Measurements from ENCODE around the gene TRIM46. TPM values are rescaled to one million over a fixed set of nuclear protein-coding genes. Genes with fewer than 3 reads are reported as not detected.
A peak's percentile ranks its signal among the peaks of the same experiment; 100 is the strongest.

The TRIM46 gene
- total and polyA plus RNA-seq, 9 of the 15 experiments (the other 6 are each of a cell fraction or from before 2014, with no cell fraction given): 0.05 to 0.60 (median 0.16) TPM; not detected in 3

GRCh38 chr1:155218854-155219591, 45.4 kb downstream of the TRIM46 start (continued):
- no peak for TF ChIP-seq NUFIP1 (IDR thresholded peaks at IDR 0.05; ENCODE audit: partially characterized antibody)
- TF ChIP-seq ZNF23 (CRISPR knock-in tag; IDR thresholded peaks at IDR 0.05): no peak
- no peak for TF ChIP-seq ZNF717 (CRISPR knock-in tag; IDR thresholded peaks at IDR 0.05)
- no peak for TF ChIP-seq POLR2H (tag; IDR thresholded peaks at IDR 0.05; ENCODE audit: low read depth)
- no peak for TF ChIP-seq ZNF586 (CRISPR knock-in tag; conservative IDR thresholded peaks at IDR 0.05)
- TF ChIP-seq XRCC5 (IDR thresholded peaks at IDR 0.05; ENCODE audit: low read depth, low read length): no peak
- TF ChIP-seq CLOCK (CRISPR knock-in tag; IDR thresholded peaks at IDR 0.05; ENCODE audit: borderline replicate concordance): no peak
- no peak for TF ChIP-seq NCOR1 (IDR thresholded peaks at IDR 0.05)
- no peak for TF ChIP-seq CCAR2 (IDR thresholded peaks at IDR 0.05; ENCODE audit: low read depth, low read length)
- no peak for TF ChIP-seq E2F6 (IDR thresholded peaks at IDR 0.05; ENCODE audit: borderline replicate concordance in 1 of 2, extremely low read depth in 1 of 2, insufficient read depth in 1 of 2, insufficient read length in 1 of 2, low read depth in 1 of 2, low read length in 1 of 2, poor library complexity in 1 of 2, severe bottlenecking in 1 of 2)
- no peak for TF ChIP-seq SUPT5H (IDR thresholded peaks at IDR 0.05)
- TF ChIP-seq ZNF512 (tag; IDR thresholded peaks at IDR 0.05): peak; percentile 35; the same call in 1 of the 2 replicates
- no peak for TF ChIP-seq U2AF2 (optimal IDR thresholded peaks at IDR 0.05; ENCODE audit: low read depth, low read length)
- peak; percentile 18 to 57 for TF ChIP-seq AFF1 (IDR thresholded peaks at IDR 0.05; ENCODE audit: low read depth in 1 of 2, partially characterized antibody in 2 of 2)
- no peak for TF ChIP-seq TRIM24 (IDR thresholded peaks at IDR 0.05)
- TF ChIP-seq ZNF740 (CRISPR knock-in tag; IDR thresholded peaks at IDR 0.05): no peak
- TF ChIP-seq ZNF740 (tag; IDR thresholded peaks at IDR 0.05): no peak
